Mesothelial cell of epicardium (in vitro differentiated cells): Measurements from ENCODE around the gene EOMES. TPM values are rescaled to one million over a fixed set of nuclear protein-coding genes. Genes with fewer than 3 reads are reported as not detected.
A peak's percentile ranks its signal among the peaks of the same experiment; 100 is the strongest.

Experiments used
- DNase-seq, 2 experiments: peaks; one replicate each; pipeline ENCODE4 v3.0.0; 2021; ENCODE audit warnings: low spot score in 2 of 2; ENCODE audit not compliant: unreplicated experiment in 2 of 2
- H3K27ac Mint-ChIP-seq: 2 replicates; pipeline ENCODE4 v1.8.0; 2021; ENCODE audit warnings: mixed read lengths
- H3K27me3 Mint-ChIP-seq: 2 replicates; pipeline ENCODE4 v1.8.0; 2021; ENCODE audit warnings: low read depth, mixed read lengths
- H3K36me3 Mint-ChIP-seq: 2 replicates; pipeline ENCODE4 v1.8.0; 2021; ENCODE audit warnings: mixed read lengths
- H3K4me1 Mint-ChIP-seq: 2 replicates; pipeline ENCODE4 v1.8.0; 2021; ENCODE audit warnings: mixed read lengths
- H3K4me3 Mint-ChIP-seq: 2 replicates; pipeline ENCODE4 v1.8.0; 2021; ENCODE audit warnings: mild to moderate bottlenecking, moderate library complexity, mixed read lengths
- H3K9me3 Mint-ChIP-seq: 2 replicates; pipeline ENCODE4 v1.8.0; 2021; ENCODE audit warnings: mixed read lengths
- CTCF ChIP-seq: fragments of 200-600 bp; sonication (generic); IDR thresholded peaks from one replicate; pipeline ENCODE4 v1.5.0; 2021; ENCODE audit warnings: antibody characterized with exemption; ENCODE audit not compliant: unreplicated experiment
- total RNA-seq: library from RNA; stranded (reverse); gene quantifications from 3 replicates; pipeline ENCODE4 v1.2.1, GENCODE V29; 2021

The EOMES gene
- total RNA-seq, 1 donor from 2014 or later, result not detected

GRCh38 chr3:27730774-27731659 lies 8.9 kb upstream of the EOMES start:
- H3K27me3 Mint-ChIP-seq, result peaks cover 93% of the 10 kb centered on the region
- no peaks in the 10 kb centered on the region for H3K9me3 Mint-ChIP-seq
- H3K4me3 Mint-ChIP-seq, result no peak overlapping the region
- no peaks in the 10 kb centered on the region for H3K36me3 Mint-ChIP-seq
- peaks cover 15% of the 10 kb centered on the region for H3K4me1 Mint-ChIP-seq
- DNase-seq, result no peak
- TF ChIP-seq CTCF, result no peak
- no peak overlapping the region for H3K27ac Mint-ChIP-seq

- TF ChIP-seq CTCF, result no peak
- Mint-ChIP-seq H3K27ac (no peak overlapping the region), H3K4me1 (peaks cover 15% of the 10 kb centered on the region), H3K4me3 (peak overlapping the region; percentile 31), H3K36me3 (no peaks in the 10 kb centered on the region), H3K9me3 (no peaks in the 10 kb centered on the region), H3K27me3 (peaks cover 92% of the 10 kb centered on the region)
- DNase-seq, result no peak
These were observed 7.9 kb upstream of the EOMES start for GRCh38 chr3:27729748-27730611.

GRCh38 chr3:27729325-27729724 lies 7.2 kb upstream of the EOMES start:
- Mint-ChIP-seq H3K9me3 (no peaks in the 10 kb centered on the region), H3K27me3 (peaks cover 95% of the 10 kb centered on the region), H3K27ac (no peak overlapping the region), H3K4me1 (peaks cover 15% of the 10 kb centered on the region), H3K4me3 (no peak overlapping the region), H3K36me3 (no peaks in the 10 kb centered on the region)
- no peak for DNase-seq
- no peak for TF ChIP-seq CTCF

GRCh38 chr3:27728195-27729087 lies 6.3 kb upstream of the EOMES start:
- DNase-seq, result peak in 1 of 2 experiments; percentile 48
- Mint-ChIP-seq H3K27me3 (peaks cover 96% of the 10 kb centered on the region), H3K4me1 (peaks cover 19% of the 10 kb centered on the region), H3K27ac (no peak overlapping the region), H3K36me3 (no peaks in the 10 kb centered on the region), H3K9me3 (no peaks in the 10 kb centered on the region), H3K4me3 (peak overlapping the region; percentile 36)
- no peak for TF ChIP-seq CTCF

GRCh38 chr3:27726240-27726639 lies 4.1 kb upstream of the EOMES start:
- H3K9me3 Mint-ChIP-seq, result no peaks in the 10 kb centered on the region
- peaks cover 93% of the 10 kb centered on the region for H3K27me3 Mint-ChIP-seq
- no peaks in the 10 kb centered on the region for H3K36me3 Mint-ChIP-seq
- no peak overlapping the region for H3K27ac Mint-ChIP-seq
- DNase-seq, result no peak
- no peak for TF ChIP-seq CTCF
- peaks cover 31% of the 10 kb centered on the region for H3K4me1 Mint-ChIP-seq
- H3K4me3 Mint-ChIP-seq, result no peak overlapping the region
